ENCODE results near the gene ART1. TPM values are rescaled to one million over a fixed set of nuclear protein-coding genes. Genes with fewer than 3 reads are reported as not detected.

Gene ART1
- total and polyA plus RNA-seq, 4 donors, result not detected

GRCh38 chr11:3683039-3683438, 38.1 kb downstream of the ART1 start:
- H3K36me3 ChIP-seq (ENCODE audit: control insufficient read depth in 4 of 4, insufficient read depth in 3 of 4, low read depth in 1 of 4, low read length in 3 of 4), result peaks cover 17 to 77% (median 58%) of the 10 kb centered on the region in 4 donors
- peaks cover 0 to 5% (median 0%) of the 10 kb centered on the region in 4 donors for H3K4me1 ChIP-seq (ENCODE audit: control insufficient read depth in 4 of 4, insufficient read depth in 4 of 4, low read length in 3 of 4)
- H3K4me3 ChIP-seq (ENCODE audit: low read depth in 1 of 3, low read length in 3 of 3), result no peak overlapping the region
- H3K9me3 ChIP-seq (ENCODE audit: control insufficient read depth in 4 of 4, low read length in 3 of 4), result no peaks in the 10 kb centered on the region
- no peak overlapping the region for H3K9ac ChIP-seq (ENCODE audit: low read depth in 1 of 2, low read length in 2 of 2)
- no peaks in the 10 kb centered on the region for H3K27me3 ChIP-seq (ENCODE audit: control insufficient read depth in 4 of 4, insufficient read depth in 4 of 4, low read length in 3 of 4)
- TF ChIP-seq RAD21 (IDR thresholded peaks at IDR 0.05) (no peak), NR2F2 (IDR thresholded peaks at IDR 0.05) (no peak), TAF1 (conservative IDR thresholded peaks at IDR 0.05) (no peak), HNF4A (conservative IDR thresholded peaks at IDR 0.05) (no peak), REST (IDR thresholded peaks at IDR 0.05) (no peak), HNF4G (IDR thresholded peaks at IDR 0.05) (no peak), FOXA2 (IDR thresholded peaks at IDR 0.05) (no peak), YY1 (IDR thresholded peaks at IDR 0.05) (no peak), SP1 (IDR thresholded peaks at IDR 0.05) (no peak), MAX (IDR thresholded peaks at IDR 0.05) (no peak)
- TF ChIP-seq, protein P1, sequence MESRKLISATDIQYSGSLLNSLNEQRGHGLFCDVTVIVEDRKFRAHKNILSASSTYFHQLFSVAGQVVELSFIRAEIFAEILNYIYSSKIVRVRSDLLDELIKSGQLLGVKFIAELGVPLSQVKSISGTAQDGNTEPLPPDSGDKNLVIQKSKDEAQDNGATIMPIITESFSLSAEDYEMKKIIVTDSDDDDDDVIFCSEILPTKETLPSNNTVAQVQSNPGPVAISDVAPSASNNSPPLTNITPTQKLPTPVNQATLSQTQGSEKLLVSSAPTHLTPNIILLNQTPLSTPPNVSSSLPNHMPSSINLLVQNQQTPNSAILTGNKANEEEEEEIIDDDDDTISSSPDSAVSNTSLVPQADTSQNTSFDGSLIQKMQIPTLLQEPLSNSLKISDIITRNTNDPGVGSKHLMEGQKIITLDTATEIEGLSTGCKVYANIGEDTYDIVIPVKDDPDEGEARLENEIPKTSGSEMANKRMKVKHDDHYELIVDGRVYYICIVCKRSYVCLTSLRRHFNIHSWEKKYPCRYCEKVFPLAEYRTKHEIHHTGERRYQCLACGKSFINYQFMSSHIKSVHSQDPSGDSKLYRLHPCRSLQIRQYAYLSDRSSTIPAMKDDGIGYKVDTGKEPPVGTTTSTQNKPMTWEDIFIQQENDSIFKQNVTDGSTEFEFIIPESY (IDR thresholded peaks at IDR 0.05), result no peak
- TF ChIP-seq, protein P2, sequence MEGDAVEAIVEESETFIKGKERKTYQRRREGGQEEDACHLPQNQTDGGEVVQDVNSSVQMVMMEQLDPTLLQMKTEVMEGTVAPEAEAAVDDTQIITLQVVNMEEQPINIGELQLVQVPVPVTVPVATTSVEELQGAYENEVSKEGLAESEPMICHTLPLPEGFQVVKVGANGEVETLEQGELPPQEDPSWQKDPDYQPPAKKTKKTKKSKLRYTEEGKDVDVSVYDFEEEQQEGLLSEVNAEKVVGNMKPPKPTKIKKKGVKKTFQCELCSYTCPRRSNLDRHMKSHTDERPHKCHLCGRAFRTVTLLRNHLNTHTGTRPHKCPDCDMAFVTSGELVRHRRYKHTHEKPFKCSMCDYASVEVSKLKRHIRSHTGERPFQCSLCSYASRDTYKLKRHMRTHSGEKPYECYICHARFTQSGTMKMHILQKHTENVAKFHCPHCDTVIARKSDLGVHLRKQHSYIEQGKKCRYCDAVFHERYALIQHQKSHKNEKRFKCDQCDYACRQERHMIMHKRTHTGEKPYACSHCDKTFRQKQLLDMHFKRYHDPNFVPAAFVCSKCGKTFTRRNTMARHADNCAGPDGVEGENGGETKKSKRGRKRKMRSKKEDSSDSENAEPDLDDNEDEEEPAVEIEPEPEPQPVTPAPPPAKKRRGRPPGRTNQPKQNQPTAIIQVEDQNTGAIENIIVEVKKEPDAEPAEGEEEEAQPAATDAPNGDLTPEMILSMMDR (IDR thresholded peaks at IDR 0.05; ENCODE audit: low read depth, low read length, missing input control), result no peak
- TF ChIP-seq, protein P3, sequence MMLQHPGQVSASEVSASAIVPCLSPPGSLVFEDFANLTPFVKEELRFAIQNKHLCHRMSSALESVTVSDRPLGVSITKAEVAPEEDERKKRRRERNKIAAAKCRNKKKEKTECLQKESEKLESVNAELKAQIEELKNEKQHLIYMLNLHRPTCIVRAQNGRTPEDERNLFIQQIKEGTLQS (IDR thresholded peaks at IDR 0.05), result no peak
- WGBS, result 97% methylated on average over 9 of the region's 9 CpGs
- no peak for DNase-seq (ENCODE audit: low spot score)
- H3K27ac ChIP-seq (ENCODE audit: low read depth in 1 of 2, low read length in 2 of 2), result no peak overlapping the region

DNA sequence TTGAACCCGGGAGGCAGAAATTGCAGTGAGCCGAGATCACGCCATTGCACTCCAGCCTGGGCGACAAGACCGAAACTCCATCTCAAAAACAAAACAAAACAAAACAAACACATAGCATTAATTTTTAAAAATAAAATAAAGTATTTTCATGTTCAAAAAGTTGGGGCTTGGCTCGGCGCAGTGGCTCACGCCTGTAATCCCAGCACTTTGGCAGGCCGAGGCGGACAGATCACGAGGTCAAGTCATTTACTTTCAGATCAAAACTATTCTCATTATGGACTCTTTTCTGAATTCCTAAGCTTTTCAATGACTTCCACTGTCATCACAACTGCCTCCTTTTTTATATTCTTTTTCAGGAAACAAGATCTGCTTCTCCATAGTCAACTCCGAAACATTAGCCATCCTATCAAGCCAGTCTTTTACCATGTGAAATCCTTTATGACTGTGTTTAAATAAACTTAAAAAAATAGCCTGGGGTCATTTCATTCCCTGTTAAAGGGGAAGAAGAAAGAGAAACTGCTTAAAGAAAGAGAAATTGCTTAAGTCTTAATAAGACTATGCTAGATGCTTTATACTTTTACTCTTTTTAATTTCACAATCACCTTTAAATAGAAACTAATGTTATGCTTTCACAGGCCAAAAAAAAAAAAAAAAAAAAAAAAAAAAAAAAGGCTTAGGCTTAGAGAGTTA, 39.3 kb downstream of the ART1 start:
- no peaks in the 10 kb centered on the region for H3K9me3 ChIP-seq (ENCODE audit: control insufficient read depth in 4 of 4, low read length in 3 of 4)
- WGBS, result 92% methylated on average over 12 of the region's 12 CpGs
- no peak for TF ChIP-seq RXRA (IDR thresholded peaks at IDR 0.05)
- TF ChIP-seq FOXA2 (IDR thresholded peaks at IDR 0.05), result no peak
- TF ChIP-seq NR2F2 (IDR thresholded peaks at IDR 0.05), result peak; percentile 12
- TF ChIP-seq, protein P2 (IDR thresholded peaks at IDR 0.05; ENCODE audit: low read depth, low read length, missing input control), result no peak
- no peak for TF ChIP-seq YY1 (IDR thresholded peaks at IDR 0.05)
- no peak for DNase-seq (ENCODE audit: low spot score)
- H3K27me3 ChIP-seq (ENCODE audit: control insufficient read depth in 4 of 4, insufficient read depth in 4 of 4, low read length in 3 of 4), result no peaks in the 10 kb centered on the region
- H3K27ac ChIP-seq (ENCODE audit: low read depth in 1 of 2, low read length in 2 of 2), result no peak overlapping the region
- H3K9ac ChIP-seq (ENCODE audit: low read depth in 1 of 2, low read length in 2 of 2), result no peak overlapping the region
- H3K4me1 ChIP-seq (ENCODE audit: control insufficient read depth in 4 of 4, insufficient read depth in 4 of 4, low read length in 3 of 4), result peaks cover 0 to 5% (median 0%) of the 10 kb centered on the region in 4 donors
- no peak overlapping the region for H3K4me3 ChIP-seq (ENCODE audit: low read depth in 1 of 3, low read length in 3 of 3)
- peaks cover 16 to 71% (median 49%) of the 10 kb centered on the region in 4 donors for H3K36me3 ChIP-seq (ENCODE audit: control insufficient read depth in 4 of 4, insufficient read depth in 3 of 4, low read depth in 1 of 4, low read length in 3 of 4)
